Measurements from ENCODE around the gene MYO18A.

MYO18A gene

GRCh38 chr17:29136998-29137730, 43.0 kb downstream of the MYO18A start:
- TF ChIP-seq ZFX (IDR thresholded peaks at IDR 0.05) (no peak), CTCF (conservative IDR thresholded peaks at IDR 0.05) (no peak)
- H3K27ac ChIP-seq = no peak overlapping the region

- H3K27ac ChIP-seq = no peak overlapping the region
- TF ChIP-seq CTCF (conservative IDR thresholded peaks at IDR 0.05) = no peak
- no peak for TF ChIP-seq ZFX (IDR thresholded peaks at IDR 0.05)
Measured at GRCh38 chr17:29135464-29135863, 44.7 kb downstream of the MYO18A start.

- no peak overlapping the region for H3K27ac ChIP-seq
- TF ChIP-seq CTCF (conservative IDR thresholded peaks at IDR 0.05) (no peak), ZFX (IDR thresholded peaks at IDR 0.05) (no peak)
Measured at GRCh38 chr17:29133121-29133713, 47.0 kb downstream of the MYO18A start.

GRCh38 chr17:29131814-29132682, 48.1 kb downstream of the MYO18A start:
- TF ChIP-seq ZFX (IDR thresholded peaks at IDR 0.05) (no peak), CTCF (conservative IDR thresholded peaks at IDR 0.05) (no peak)
- H3K27ac ChIP-seq = no peak overlapping the region

- no peak overlapping the region for H3K27ac ChIP-seq
- TF ChIP-seq ZFX (IDR thresholded peaks at IDR 0.05) = no peak
- TF ChIP-seq CTCF (conservative IDR thresholded peaks at IDR 0.05) = no peak
Measured at GRCh38 chr17:29129731-29130130, 50.5 kb downstream of the MYO18A start.

- TF ChIP-seq ZFX (IDR thresholded peaks at IDR 0.05) (no peak), CTCF (conservative IDR thresholded peaks at IDR 0.05) (no peak)
- no peak overlapping the region for H3K27ac ChIP-seq
Measured at GRCh38 chr17:29127840-29128239, 52.4 kb downstream of the MYO18A start.

Data from C4-2B (cell line).